Measurements from ENCODE around the gene GRIN3A. TPM values are rescaled to one million over a fixed set of nuclear protein-coding genes. Genes with fewer than 3 reads are reported as not detected.
A peak's percentile ranks its signal among the peaks of the same experiment; 100 is the strongest.

Gene GRIN3A
- total and polyA plus RNA-seq, 9 of the 15 experiments (the other 6 are each of a cell fraction or from before 2014, with no cell fraction given): 0.01 to 0.03 TPM; not detected in 7

- H2AFZ ChIP-seq (ENCODE audit: low read depth, low read length): no peak overlapping the region
- TF ChIP-seq KLF6 (CRISPR knock-in tag; IDR thresholded peaks at IDR 0.05; ENCODE audit: borderline replicate concordance) (no peak), REST (IDR thresholded peaks at IDR 0.05; ENCODE audit: borderline replicate concordance) (peak; percentile 77), REST (CRISPR knock-in tag; IDR thresholded peaks at IDR 0.05; ENCODE audit: low read depth) (no peak), MIER1 (IDR thresholded peaks at IDR 0.05; ENCODE audit: low read depth) (0 out of 2 replicates have a peak, but pooled peaks have one; percentile 48), EHMT2 (IDR thresholded peaks at IDR 0.05) (peak; percentile 63; the same call in 1 of the 2 replicates)
- H3K9me3 ChIP-seq (replicated peaks; ENCODE audit: control insufficient read depth, insufficient read depth, low read depth, low read length): no peaks in the 10 kb centered on the region
- H4K20me1 ChIP-seq (replicated peaks; ENCODE audit: control insufficient read depth, insufficient read depth, low read length): no peaks in the 10 kb centered on the region
- H3K4me2 ChIP-seq (ENCODE audit: insufficient read depth, low read length): no peak overlapping the region
- ChIA-PET CTCF (ENCODE audit: low intra/inter-chr PET ratio) (no interaction called here), POLR2A (no interaction called here)
- peaks cover 2 to 23% of the 10 kb centered on the region in 2 experiments; a peak in 2 of 5 replicates for H3K27me3 ChIP-seq (ENCODE audit: control insufficient read depth in 2 of 2, insufficient read depth in 2 of 2, low read length in 2 of 2)
- in situ Hi-C loops (cut with MboI): no loop called here
- no peak overlapping the region for H3K9ac ChIP-seq (ENCODE audit: insufficient read depth in 1 of 2, low read depth in 2 of 2, low read length in 2 of 2)
- no peaks in the 10 kb centered on the region for H3K79me2 ChIP-seq (ENCODE audit: control insufficient read depth, insufficient read depth, low read length)
- no TSS peak for BruUV-seq (replicated peaks)
- FAIRE-seq: no peak
- intact Hi-C loops (cut with micrococcal nuclease): no loop called here
- no peak overlapping the region for H3K27ac ChIP-seq (ENCODE audit: extremely low read depth, low read depth, low read length)
- DNase-seq (ENCODE audit: extremely low read depth in 1 of 4, low spot score in 3 of 4): peak in 2 of 4 experiments; percentile 3 to 8
- no peak overlapping the region for H3K4me3 ChIP-seq
- no peaks in the 10 kb centered on the region for H3K36me3 ChIP-seq (ENCODE audit: control insufficient read depth, insufficient read depth, low read length)
- no peak for ATAC-seq
- no peaks in the 10 kb centered on the region for H3K9me1 ChIP-seq (ENCODE audit: control insufficient read depth, insufficient read depth, low read length)
- H3K4me1 ChIP-seq (replicated peaks in 1 of 2; ENCODE audit: control insufficient read depth in 2 of 2, insufficient read depth in 2 of 2, low read length in 2 of 2): peaks cover 0 to 13% of the 10 kb centered on the region in 2 experiments; a peak in 2 of 5 replicates
- 4% methylated on average over 14 of the region's 14 CpGs for WGBS (ENCODE audit: insufficient coverage, low coverage, missing lambda C conversion rate)
These were observed 1.7 kb downstream of the GRIN3A start for GRCh38 chr9:101736717-101737116.
